ENCODE results near the gene ATP8A2.
"Not testable (repeated sequence)": the region's sequence is repeated elsewhere in the genome, so short reads cannot be mapped to it uniquely, and the experiment has no call there.

ATP8A2 gene

DNA sequence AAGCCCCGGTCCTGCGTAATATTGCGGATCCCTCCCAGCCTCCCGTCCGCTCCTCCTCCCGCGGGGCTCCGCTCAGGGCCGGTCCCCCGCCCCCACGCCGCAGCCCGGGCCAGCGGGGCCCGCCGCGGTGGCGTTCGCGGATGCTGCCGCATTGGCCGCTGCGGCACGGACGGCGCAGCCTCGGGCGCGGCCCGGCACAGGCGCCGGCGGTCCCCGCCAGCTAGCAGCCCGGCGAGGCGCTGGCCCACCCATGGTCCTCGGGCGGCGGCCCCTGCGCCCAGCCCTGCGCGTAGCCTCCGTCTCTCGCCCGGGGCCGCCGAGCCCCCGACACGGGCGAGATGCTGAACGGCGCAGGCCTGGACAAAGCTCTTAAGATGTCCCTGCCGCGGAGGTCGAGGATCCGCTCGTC, at the start of gene ATP8A2:
TSS of gene ATP8A2 (plus strand) at position 100 of the 409 bp plus-strand sequence. CDS start at position 339, 239 bp downstream.
- no peak for DNase-seq

DNA sequence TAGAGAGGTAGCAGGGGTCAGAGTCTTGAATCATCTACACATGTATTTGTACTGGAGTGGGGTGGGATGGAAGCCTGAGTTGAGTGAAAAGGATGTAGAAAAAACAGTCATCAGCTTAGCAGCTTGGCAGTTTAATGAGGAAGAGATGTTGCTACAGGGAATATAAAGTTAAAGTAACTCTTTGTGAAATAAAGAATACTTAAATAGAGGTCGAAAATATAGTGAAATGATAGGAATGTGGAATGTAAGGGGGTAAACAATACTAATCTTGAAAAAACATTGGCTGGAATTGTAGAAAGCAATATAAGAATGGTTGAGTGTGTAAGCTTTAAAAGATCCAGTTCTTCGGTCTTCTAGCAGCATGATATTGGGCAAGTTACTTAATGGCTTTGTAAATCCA, 47.7 kb upstream of the ATP8A2 start:
- DNase-seq, result no peak

DNA sequence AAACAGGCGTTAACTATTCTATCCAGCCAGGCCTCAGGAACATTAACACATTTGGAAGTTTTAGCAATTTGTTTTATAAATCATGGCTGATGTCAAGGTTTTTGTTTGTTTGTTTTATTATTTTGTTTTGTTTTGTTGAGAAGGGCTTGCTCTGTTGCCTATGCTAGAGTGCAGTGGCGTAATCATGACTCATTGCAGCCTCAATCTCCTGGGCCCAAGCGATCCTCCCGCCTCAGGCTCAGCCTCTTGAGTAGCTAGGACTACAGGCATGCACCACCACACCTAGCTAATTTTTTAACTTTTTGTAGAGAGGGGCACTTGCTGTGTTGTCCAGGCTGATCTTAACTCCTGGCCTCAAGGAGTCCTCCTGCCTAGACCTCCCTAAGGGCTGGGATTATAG, 42.1 kb upstream of the ATP8A2 start:
- no peak for DNase-seq

DNA sequence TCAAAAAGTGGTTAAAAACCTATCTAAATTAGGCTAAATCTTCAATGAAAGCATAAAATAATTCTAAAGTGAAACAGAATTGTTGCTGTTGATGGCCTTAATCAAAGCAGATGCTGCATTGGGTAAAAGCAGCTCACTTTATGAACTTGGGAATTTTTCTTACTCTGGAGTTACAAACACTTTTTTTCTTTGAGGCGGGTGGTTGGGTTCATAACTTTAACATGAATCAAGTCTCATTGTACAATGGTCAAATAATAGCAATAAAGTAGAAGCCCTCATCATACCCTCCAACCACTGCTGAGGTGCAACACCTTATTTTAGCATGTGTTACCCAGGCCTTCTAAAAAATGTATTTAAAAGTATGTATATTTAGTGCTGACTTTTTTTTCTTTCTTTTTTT, 41.2 kb upstream of the ATP8A2 start:
- no peak for DNase-seq

DNA sequence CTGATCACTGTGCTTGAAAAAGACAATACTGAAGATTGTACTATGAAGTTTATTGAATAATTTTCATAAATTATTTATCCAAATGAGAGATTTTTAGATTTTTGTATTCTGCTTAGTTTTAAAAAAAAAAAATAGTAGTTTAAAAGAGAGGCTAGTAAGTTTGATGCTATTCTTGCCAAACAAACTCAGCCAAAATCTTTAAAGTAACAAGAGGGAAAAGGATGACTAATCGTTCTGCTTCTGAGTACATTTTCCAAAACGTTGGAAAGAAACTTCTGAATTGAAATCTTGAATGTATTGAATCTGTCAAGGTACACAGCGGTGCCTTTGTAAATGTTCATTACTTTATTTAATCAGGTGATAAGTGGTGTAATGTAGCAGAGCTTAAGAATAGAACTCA, 35.9 kb upstream of the ATP8A2 start:
- no peak for DNase-seq

DNA sequence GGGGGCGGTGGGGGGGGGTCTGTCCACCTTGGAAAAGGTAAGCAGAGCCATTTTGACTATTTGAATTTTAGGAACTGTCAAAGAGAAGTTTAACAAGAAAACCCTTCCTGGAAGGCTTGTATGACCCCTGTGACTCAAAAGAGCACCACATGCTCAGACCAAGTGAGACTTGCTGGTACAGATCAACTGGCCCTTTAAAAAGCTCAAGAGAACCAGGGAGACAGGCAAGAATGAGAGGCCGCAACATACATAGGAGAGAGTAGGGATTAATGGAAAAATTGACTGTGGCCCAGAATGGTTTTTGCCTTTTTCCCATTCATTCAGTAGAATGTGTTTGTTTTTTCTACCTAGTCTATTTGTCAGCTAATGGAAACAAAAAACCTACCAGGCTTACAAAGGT, 26.2 kb upstream of the ATP8A2 start:
- DNase-seq, result no peak

DNA sequence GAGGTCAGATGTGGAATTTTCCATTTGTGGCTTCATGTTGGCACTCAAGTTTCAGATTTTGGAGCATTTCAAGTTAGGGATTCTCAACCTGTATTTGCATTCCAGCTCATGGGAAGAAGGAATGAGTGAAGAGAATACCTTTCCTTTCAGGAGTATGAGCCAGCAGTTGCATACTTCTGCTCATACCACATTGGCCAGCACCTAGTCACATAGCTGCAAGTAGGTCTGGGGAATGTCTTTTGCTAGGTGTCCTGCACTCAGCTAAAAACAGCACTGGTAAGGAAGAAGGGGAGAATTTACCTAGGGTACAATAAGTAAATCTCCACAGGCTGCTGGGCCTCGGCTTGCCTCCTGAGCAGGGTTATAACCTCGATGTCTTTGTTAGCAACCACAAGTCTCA, 24.6 kb upstream of the ATP8A2 start:
- no peak for DNase-seq

DNA sequence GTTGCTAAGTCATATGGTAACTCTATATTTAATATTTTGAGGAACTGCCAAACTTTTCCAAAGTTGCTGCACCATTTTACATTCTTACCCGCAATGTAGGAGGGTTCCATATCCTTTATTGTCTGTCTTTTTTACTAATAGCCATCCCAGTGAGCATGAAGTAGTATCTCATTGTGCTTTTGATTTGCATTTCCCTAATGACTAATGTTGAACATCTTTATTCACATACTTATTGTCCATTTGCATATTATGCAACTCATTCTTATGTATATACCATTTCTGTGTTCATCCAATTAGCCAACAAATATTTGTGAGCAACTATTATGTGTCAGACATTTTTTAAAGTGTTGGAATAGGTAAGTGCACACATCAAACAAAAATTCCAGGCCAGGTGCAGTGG, 20.4 kb upstream of the ATP8A2 start:
- DNase-seq, result no peak

DNA sequence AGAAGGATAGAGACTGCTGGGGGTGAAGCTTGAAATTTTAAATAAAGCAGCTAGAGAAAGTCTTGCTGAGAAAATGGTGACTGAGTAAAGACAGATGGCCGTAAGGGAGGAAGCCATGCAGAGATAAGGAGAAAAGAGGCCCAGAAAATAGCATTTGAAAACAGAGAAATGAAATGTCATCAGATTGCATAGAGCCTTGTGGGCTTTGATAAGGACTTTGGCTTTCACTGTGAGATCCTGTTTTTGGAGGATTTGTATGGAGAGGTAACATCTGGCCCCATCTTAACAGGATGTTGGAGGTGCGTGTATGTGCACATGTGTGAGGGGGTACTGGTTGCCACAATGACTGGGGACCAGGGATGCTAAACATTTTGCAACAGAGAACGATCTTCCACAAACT, 19.5 kb upstream of the ATP8A2 start:
- no peak for DNase-seq

DNA sequence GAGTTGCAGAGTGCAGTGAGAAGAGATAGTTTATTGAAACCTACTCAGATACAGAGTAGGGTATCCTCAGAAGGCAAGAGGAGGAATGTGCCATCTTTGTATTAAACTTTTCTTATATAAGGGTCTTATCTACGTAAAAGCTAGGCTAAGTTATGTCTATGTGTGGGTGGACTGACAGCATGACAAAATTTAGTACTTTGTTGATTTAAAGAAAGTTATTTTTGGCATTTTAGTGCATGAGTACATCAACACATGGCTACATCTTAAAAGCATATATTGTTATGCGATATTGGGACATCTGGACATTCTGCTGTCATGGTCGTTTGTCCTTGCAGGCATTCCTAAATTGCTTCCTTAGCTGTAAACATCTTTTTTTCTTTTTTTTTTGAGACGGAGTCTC, 19.0 kb upstream of the ATP8A2 start:
- DNase-seq, result no peak

DNA sequence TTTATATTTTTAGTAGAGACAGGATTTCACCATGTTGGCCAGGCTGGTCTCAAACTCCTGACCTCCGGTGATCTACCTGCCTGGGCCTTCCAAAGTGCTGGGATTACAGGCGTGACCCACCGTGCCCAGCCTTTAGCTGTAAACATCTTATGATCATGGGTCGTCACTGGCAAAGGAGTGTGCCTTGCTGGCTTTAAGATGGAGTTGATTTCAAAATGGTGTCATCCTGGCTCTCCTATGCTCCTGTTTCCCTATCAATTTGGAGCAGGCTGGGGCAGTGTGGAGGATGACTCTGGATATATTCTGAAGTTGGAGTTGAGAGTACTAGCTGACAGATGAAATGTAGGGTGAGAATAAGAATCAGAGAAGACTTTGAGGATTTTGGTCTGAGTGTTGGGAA, 18.4 kb upstream of the ATP8A2 start:
- DNase-seq, result no peak

DNA sequence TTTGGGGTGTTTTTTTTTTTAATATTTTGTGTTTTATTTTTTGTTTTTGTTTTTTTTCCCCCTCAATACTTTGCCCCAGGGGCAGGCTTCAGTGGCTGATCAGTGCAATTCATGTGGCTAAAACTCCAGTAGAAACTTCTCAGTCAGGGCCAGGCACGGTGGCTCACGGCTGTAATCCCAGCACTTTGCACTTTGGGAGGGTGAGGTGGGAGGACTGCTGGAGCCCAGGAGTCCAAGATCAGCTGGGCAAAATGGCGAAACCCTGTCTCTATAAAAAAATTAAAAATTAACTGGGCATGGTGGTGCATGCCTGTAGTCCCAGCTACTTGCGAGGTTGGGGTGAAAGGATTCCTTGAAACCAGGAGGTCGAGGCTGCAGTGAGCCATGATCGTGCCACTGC, 17.4 kb upstream of the ATP8A2 start:
- DNase-seq, result no peak

DNA sequence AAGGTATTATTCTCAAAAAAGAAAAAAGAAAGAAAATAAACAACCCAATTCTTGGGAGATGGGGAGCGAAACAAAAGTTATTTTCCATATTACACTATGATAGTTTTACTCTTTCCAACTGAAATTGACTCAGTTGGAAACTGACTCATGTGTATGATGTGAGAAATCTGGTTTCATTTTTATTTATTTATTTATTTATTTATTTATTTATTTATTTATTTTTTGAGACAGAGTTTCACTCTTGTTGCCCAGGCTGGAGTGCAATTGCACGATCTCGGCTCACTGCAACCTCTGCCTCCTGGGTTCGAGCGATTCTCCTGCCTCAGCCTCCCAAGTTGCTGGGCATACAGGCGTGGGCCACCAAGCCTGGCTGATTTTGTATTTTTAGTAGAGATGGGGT, 11.3 kb upstream of the ATP8A2 start:
- not testable (repeated sequence) for DNase-seq

DNA sequence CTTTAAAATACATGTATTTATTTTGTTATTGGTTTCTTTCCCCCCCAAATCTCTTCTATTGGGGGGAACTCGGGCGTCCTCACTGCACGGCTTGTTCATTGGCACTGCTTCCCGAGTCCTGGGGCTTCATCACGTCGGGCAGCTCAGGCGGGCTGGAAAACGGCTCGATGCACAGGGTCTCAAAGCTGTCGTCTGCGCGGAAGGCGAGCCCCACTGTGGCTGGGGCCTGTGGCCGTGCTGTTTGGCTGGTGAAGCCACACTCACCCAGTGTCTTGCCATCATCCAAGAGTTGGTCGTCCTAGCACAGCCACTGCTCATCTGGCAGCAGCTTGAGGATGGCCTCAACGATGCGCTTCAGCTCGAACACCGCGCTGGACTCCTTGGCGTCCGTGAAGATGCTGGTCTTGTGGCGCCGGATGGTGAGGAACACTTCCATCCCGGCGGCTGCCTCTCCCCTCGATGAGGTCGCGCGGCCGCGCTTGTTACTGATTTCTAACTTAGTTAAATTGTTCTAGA, 6.0 kb upstream of the ATP8A2 start:
- DNase-seq, result no peak

DNA sequence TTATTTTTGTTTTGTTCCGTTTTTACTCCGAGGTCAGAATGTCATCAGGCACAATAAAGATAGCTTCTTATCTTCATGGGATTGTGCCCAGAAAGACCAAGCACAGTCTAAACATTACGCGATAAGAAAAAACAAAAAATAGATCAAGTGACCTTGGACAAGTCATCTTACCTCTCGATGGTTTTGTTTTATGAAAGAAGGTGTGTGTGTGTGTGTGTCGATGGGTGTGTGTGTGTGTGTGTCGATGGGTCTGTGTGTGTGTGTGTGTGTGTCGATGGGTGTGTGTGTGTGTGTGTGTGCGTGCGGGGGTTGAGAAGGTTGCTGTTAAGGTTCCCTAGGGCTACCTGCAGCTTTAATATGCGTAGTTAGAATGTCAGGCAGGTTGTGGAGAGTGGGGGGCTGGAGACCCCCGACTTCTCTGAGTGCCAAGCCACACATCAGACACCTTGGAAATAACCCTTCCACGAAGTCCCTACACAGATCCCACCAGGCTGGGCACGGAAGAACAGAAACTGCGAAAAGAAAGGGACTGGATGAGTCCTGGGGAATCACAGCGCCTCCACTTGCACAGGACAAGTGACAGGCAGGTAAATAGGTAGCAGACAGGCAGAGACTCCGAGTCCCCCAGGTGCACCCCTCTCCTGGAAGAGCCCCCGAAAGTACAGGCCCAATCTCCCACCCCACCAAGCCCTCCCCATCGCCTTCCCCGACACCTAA, 458 bp upstream of the ATP8A2 start:
- no peak for DNase-seq

DNA sequence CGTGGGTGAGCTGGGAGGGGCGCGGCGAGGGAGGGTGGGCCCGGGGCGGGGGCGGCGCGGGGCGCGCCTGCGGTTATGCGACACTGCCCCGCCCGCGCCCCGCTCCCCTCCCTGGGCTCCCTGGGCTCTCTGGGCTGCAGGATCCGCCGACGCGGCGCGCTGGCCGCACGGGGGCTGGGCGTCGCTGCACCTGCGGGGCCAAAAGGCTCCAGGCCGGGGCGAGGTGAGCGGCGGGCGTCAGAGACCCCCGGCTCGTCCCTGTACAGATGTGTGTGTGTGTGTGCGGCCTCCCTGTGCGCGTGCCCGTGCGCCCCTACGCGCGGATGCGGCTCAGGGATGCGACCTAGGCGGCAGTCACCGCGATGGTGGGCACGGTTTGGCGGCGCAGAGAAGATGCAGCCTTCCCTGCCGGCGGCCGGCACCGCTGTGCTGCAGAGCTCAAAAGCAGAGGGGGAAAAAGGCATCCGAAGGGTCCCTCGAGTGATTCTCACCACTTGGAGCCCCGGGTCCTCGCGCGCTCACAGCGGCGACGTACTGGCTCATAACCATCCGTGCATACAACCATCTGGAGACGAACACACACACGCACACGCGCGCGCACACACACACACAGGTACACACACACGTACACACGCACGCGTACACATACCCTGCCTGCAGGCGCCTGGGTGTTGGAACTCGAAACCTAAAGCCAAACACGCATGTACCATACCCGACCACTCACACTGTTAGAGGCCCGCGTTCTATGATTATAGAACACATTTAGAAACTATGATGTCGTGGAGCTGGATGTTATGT, 709 bp downstream of the ATP8A2 start:
- DNase-seq, result no peak

DNA sequence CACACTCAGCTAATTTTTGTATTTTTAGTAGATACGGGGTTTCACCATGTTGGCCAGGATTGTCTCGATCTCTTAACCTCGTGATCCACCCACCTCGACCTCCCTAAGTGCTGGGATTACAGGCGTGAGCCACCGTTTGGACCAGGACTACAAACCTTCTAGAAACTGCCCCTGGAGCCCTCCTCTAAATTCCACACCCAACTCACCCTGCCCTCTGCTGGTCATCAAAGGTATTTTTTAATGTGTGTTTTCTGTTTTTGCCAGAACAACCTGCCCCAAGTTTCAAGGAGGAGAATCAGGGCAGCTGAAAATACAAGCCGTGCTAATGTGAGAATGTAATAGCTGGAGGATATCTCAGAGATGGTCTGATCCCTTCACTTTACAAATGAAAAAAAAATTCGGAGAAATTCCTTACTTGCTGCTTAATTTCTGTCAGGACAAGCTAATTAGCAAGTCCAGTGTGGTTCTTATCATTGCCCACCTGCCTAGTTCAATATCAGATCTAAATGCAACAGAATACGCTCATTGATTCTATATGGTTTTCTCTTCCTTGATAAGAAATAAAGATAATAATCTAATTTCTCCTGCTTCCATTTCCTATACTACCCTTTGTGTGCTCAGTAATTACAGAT, 4.1 kb downstream of the ATP8A2 start:
- peak; percentile 24 to 55 for DNase-seq

DNA sequence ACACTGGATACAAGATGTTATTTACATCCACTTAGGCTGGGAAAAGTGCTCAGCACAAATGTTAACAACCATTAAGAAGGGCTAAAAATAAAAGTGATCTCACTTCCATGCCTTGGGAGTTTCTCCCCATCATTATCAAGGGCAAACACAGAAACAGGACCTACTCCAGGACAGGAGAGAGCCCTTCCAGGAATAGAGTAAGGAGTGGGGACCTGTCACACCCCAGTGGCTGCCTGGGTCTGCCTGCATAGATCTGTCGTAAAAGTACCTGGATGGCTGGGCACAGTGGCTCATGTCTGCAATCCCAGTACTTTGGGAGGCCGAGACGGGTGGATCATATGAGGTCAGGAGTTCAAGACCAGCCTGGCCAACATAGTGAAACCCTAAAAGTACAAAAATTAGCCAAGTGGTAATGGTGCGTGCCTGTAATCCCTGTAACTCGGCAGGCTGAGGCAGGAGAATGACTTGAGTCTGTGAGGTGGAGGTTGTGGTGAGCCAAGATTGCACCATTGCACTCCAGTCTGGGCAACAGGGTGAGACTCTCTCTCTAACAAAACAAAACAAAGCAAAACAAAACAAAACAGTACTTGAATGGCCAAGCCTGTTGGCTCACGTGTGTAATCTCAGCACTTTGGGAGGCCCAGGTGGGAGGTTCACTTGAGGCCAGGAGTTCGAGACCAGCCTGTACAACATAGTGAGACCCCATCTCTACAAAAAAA, 5.6 kb downstream of the ATP8A2 start:
- DNase-seq, result no peak

DNA sequence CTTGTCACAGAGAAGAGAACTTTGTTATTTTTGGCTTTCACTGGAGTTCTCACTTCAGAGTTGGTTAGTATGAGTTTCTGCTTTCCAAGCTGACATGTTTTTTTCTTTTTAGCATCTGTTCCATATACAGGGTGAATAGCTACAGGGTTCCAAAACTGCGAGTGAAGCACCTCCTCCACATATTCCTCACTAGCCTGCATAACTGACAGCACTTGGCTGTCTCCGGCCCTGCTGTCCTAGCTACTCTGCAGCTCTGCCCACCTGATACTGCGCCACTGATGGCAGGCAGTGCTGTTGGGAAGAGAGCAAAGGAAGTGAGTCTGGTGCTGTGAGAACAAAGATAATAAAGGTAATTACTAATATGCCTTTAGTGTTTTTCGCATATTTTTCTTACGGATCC, 6.8 kb downstream of the ATP8A2 start:
- no peak for DNase-seq

DNA sequence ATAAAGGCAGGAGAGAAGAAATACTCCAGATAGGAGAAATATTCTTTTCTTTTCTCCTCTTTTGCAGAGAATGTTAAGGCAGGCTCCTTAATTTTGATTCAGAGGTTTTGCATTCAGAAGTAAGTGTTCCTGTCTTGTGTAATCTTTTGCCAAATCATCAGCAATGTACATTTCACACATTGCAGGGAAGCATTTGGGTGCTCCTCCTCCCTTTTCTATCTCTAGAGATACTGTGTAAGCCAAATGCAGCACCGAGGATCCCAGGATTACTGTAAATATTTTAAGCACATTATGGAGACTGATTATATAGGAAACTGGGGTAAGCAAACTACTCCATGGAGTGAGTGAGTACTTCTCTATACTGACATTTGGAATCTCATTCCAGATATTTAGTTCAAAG, 7.2 kb downstream of the ATP8A2 start:
- no peak for DNase-seq

DNA sequence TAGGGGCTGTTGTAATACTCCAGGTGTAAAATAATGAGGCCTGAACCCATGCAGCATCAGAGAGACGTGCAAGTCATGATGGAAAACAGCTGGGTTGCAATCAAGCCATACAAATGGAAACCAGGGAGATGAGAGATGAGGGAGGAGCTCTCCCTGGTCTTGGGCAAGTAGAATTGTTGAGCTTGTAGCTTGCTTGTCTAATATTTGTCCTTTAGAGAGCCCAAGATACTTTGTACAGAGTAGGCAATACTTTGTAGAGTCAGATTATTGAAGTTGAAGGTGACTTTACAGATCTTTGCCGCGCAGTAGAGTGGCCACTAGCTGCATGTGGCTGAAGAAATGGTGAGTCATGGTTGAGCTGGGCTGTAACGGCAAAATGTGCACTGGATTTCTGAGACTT, 8.3 kb downstream of the ATP8A2 start:
- no peak for DNase-seq

DNA sequence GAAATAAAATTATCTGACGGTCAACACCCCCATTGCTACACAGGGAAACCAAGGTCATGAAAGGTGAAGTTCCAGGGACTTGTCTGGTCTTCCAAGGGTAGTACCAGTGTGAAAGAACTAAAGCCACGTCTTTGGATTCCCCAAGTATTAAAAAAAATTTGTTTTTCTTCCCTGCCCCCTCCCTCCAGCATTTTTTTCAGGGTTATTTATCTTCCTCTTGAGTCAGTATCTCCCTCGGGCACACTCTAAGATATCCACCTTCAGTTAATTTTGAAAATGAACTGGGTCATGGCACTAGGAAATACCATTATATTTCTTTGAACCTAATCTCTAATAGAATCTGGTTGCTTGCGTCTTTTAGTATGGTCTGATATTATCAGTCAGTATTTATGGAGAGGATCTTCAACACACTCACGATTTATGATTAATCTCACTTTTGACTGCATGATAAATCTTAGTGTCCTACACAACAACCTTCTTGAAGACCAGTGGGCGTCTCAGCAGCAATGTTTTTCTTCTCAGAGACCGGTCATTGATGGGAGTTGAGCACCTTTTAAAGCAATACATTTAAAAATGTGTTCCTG, 9.1 kb downstream of the ATP8A2 start:
- DNase-seq, result no peak

All from CD4-positive, alpha-beta T cell treated with Interferon alpha-2 for 1 hour (primary cell).